RWPE1 (cell line): ENCODE measurements around the gene ST6GALNAC3.

ENCODE experiments used
- CTCF ChIA-PET: fragments of 350-600 bp; sonication (Branson Sonifier 250); formaldehyde crosslinking; extraction: SDS; loops from one replicate; lab custom pipeline; 2021; lab: Yijun Ruan, JAX
- POLR2A ChIA-PET: fragments of 400-600 bp; formaldehyde crosslinking; extraction: SDS; loops from one replicate; lab custom pipeline; 2020; ENCODE audit warnings: antibody characterized with exemption; ENCODE audit not compliant: low non-redundant PET; lab: Yijun Ruan, JAX
- DNase-seq: peaks from one replicate; pipeline ENCODE4 v3.0.0; 2012; ENCODE audit warnings: low spot score
- H3K27ac ChIP-seq: fragments of 450-650 bp; 2 replicates; pipeline ENCODE4 v1.5.1; 2017
- TF ChIP-seq, protein P1 (sequence below): fragments of 450-650 bp; conservative IDR thresholded peaks from 2 replicates; pipeline ENCODE4 v1.5.1; 2017; ENCODE audit warnings: low read depth, mild to moderate bottlenecking

The ST6GALNAC3 gene

DNA sequence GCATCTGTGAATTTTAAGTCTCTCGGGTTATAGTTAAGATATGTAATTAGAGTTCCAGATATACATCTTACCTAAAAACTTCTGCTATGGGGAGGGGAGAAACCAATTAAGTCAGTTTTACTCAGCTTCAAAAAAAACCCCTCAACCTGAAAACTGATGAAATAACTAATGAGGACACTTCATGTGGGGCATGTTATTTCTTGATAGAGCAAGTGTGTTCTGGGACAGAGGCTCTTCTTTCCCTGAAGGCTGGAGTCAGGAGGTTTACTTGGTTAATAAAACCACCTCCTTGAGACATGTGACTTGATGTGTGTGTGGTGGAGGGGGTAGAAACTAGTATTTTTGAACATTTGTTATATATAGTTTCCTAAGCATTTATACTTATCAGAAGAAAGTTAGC is 479.7 kb downstream of the ST6GALNAC3 start:
- CTCF ChIA-PET, result interaction anchor here (0.6 kb wide), 1 partner anchor 44 kb away, joined by 3 read pairs; no protein-coding TSS in a partner anchor
- POLR2A ChIA-PET, result no interaction called here
- H3K27ac ChIP-seq, result no peak overlapping the region
- DNase-seq, result no peak
- TF ChIP-seq, protein P1, sequence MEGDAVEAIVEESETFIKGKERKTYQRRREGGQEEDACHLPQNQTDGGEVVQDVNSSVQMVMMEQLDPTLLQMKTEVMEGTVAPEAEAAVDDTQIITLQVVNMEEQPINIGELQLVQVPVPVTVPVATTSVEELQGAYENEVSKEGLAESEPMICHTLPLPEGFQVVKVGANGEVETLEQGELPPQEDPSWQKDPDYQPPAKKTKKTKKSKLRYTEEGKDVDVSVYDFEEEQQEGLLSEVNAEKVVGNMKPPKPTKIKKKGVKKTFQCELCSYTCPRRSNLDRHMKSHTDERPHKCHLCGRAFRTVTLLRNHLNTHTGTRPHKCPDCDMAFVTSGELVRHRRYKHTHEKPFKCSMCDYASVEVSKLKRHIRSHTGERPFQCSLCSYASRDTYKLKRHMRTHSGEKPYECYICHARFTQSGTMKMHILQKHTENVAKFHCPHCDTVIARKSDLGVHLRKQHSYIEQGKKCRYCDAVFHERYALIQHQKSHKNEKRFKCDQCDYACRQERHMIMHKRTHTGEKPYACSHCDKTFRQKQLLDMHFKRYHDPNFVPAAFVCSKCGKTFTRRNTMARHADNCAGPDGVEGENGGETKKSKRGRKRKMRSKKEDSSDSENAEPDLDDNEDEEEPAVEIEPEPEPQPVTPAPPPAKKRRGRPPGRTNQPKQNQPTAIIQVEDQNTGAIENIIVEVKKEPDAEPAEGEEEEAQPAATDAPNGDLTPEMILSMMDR, result no peak

DNA sequence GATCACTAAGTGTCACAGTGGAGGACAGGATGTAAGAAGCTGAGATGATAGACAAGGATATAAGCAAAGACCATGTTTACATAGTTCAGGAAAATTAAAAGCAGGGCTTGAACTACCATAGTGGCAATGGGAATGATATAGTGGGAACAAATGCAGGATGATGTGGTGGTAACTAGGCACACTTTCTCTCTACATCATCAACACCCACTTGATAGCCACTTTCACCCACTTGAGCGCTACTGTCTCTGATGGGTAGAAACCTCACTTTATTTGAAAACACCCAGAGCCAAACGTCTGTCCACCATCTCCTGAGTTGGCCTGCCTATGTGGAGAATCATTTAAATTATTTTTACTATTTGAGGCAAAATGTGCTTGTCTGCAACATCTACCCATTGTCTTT is 487.7 kb downstream of the ST6GALNAC3 start:
- TF ChIP-seq, protein P1, result no peak
- POLR2A ChIA-PET, result no interaction called here
- H3K27ac ChIP-seq, result no peak overlapping the region
- DNase-seq, result no peak
- CTCF ChIA-PET, result no interaction called here

DNA sequence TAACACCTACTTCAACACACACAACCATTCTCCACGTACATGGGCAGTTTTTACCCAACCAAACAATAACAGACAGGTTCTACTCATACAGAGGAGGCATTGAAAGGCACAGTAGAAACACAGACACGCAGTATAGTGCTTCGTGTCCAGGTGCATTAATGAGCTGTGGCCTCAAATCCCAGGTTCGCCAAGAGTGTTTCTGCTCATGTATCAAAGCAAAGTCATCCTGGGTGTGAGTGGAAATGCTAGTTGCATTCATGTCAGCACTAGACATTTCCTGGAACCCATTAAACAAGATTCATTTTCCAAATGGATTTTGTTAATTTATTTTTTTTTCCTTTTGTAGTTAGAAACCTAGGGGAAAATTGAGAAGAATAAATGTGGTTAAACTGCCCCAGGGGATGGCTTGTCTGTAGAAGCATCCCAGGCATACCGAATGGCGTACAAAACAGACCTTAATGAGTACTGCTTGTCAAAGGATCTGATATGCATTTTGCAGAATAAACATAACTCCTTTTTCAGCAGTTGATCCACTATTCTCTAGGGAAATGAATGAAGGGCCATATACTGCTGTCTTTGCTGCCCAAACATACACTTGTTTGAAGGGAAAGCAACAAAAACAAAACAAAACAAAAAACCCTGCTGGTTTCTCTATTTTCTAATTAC is 494.2 kb downstream of the ST6GALNAC3 start:
- H3K27ac ChIP-seq, result no peak overlapping the region
- CTCF ChIA-PET, result no interaction called here
- no peak for DNase-seq

DNA sequence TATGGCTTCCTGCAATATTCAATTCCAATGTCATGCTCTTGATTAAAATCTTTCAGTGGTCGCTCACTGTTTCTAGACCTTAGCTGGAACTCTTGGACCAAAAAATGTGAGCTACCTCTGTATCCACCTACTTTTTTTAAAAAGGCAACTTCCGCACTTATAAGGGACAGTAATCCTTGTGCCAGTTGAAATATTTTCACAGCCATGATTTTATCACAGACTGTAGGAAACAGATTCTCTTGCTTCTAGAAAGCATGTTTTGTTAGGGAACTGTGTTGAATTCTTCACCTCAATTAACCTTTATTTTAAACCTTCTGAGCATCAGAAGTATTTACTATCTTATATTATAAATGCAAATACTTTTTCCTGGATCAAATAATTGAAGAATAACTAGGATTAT is 496.7 kb downstream of the ST6GALNAC3 start:
- TF ChIP-seq, protein P1, result no peak
- ChIA-PET POLR2A (no interaction called here), CTCF (interaction anchor here (0.7 kb wide), 1 partner anchor 45 kb away, joined by 3 read pairs; no protein-coding TSS in a partner anchor)
- H3K27ac ChIP-seq, result no peak overlapping the region
- no peak for DNase-seq

More for the DNA sequence above, 494.2 kb downstream of the ST6GALNAC3 start:
- POLR2A ChIA-PET, result no interaction called here
- TF ChIP-seq, protein P1, result no peak

DNA sequence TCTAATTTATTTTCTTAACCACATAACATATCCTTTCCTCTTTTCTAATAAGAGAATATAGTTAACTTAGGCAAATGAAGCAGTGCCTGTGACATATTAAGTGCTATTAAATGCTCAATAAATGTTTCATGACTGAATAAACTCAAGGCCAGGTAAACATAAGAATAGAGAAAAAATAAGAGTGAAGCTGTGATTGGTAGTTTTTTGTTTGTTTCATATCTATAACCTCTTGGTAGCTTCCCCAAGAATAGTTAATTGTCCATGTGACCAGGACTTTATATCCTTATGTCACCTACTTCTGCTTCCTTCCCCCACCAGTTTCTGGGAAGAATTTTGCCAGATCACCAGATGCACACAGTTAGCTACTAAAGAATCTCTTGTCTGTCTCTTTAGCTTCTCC is 497.7 kb downstream of the ST6GALNAC3 start:
- DNase-seq, result no peak
- TF ChIP-seq, protein P1, result no peak
- ChIA-PET POLR2A (no interaction called here), CTCF (no interaction called here)
- H3K27ac ChIP-seq, result no peak overlapping the region

DNA sequence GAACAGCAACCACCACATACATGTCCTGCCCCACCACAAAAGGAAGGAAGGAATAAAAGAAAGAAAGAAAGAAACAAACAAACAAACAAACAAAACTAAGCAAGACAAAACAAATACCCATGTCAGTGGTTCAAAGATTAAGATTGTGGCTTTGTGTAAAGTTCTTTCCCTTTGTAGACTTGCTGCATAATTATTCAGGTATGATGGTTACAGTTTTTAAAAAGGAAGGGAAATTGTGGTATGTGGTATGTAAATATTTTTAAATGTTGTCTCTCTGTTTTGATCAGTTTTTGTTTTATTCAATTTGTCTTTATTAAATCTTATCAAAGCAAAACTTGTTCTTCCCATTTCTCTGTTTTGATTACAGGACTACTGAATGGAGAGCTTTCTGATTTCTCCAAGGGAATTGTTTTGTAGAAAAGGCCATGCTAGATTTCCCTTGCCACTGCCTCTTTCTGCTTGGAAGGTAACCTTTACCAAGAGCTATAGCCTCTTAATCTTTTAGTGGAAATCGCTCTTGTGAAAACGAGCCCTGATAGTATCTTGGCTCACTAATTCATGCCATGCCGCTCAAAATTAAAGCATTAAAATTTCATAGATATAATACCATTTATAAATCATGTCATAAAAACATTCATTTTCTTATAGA is 502.5 kb downstream of the ST6GALNAC3 start:
- DNase-seq, result no peak
- TF ChIP-seq, protein P1, result no peak
- no peak overlapping the region for H3K27ac ChIP-seq
- CTCF ChIA-PET, result no interaction called here
- POLR2A ChIA-PET, result no interaction called here
